Effector CD4-positive, alpha-beta T cell (primary cell): ENCODE results near the gene SCOC.
"Not testable (repeated sequence)": the region's sequence is repeated elsewhere in the genome, so short reads cannot be mapped to it uniquely, and the experiment has no call there.

Experiments used
- DNase-seq: peaks from one replicate; pipeline ENCODE4 v3.0.0-alpha.2; 2020

Gene SCOC

GRCh38 chr4:140363051-140363450 lies 10.4 kb upstream of the SCOC start:
- no peak for DNase-seq

GRCh38 chr4:140363558-140363957 lies 9.9 kb upstream of the SCOC start:
- DNase-seq: no peak

GRCh38 chr4:140367738-140368137 lies 5.7 kb upstream of the SCOC start:
- no peak for DNase-seq

- no peak for DNase-seq
Observed at GRCh38 chr4:140368686-140369085, 4.8 kb upstream of the SCOC start.

- DNase-seq: peak; percentile 11
Observed at GRCh38 chr4:140372751-140373327, 607 bp upstream of the SCOC start.

- DNase-seq: no peak
Observed at GRCh38 chr4:140374130-140374477, 658 bp downstream of the SCOC start.

- DNase-seq: no peak
Observed at GRCh38 chr4:140382732-140383131, 9.3 kb downstream of the SCOC start.

GRCh38 chr4:140388015-140388414 lies 14.6 kb downstream of the SCOC start:
- no peak for DNase-seq

- DNase-seq: no peak
Observed at GRCh38 chr4:140395668-140396067, 22.2 kb downstream of the SCOC start.

GRCh38 chr4:140400111-140400510 lies 26.7 kb downstream of the SCOC start:
- DNase-seq: no peak

- no peak for DNase-seq
Observed at GRCh38 chr4:140406292-140406691, 32.8 kb downstream of the SCOC start.

GRCh38 chr4:140408974-140409373 lies 35.5 kb downstream of the SCOC start:
- DNase-seq: no peak

- DNase-seq: not testable (repeated sequence)
Observed at GRCh38 chr4:140413130-140413969, 39.9 kb downstream of the SCOC start.

GRCh38 chr4:140423106-140423505 lies 49.7 kb downstream of the SCOC start:
- DNase-seq: no peak

GRCh38 chr4:140426610-140427105 lies 53.2 kb downstream of the SCOC start:
- no peak for DNase-seq

- DNase-seq: no peak
Observed at GRCh38 chr4:140427106-140427918, 53.9 kb downstream of the SCOC start, which contains the start of gene CLGN. TSS of gene CLGN (minus strand) at chr4:140427648. CDS start at chr4:140413078, 14,570 bp downstream.

GRCh38 chr4:140427919-140428471 lies 54.5 kb downstream of the SCOC start:
- no peak for DNase-seq
